C4-2B (cell line): ENCODE measurements around the gene TPSAB1.

Experiments
- H3K27ac ChIP-seq: fragments of 450-650 bp; 2 replicates; pipeline ENCODE4 v1.5.1; 2017
- CTCF ChIP-seq: fragments of 450-650 bp; conservative IDR thresholded peaks from 2 replicates; pipeline ENCODE4 v1.5.1; 2017; ENCODE audit warnings: mild to moderate bottlenecking
- ZFX ChIP-seq: fragments of 450-650 bp; IDR thresholded peaks from 2 replicates; pipeline ENCODE4 v1.6.1; 2017

TPSAB1 gene

GRCh38 chr16:1276580-1276878 is 36.0 kb downstream of the TPSAB1 start:
- no peak overlapping the region for H3K27ac ChIP-seq
- no peak for TF ChIP-seq ZFX
- no peak for TF ChIP-seq CTCF

GRCh38 chr16:1277151-1277598 is 36.7 kb downstream of the TPSAB1 start:
- TF ChIP-seq ZFX (no peak), CTCF (no peak)
- H3K27ac ChIP-seq: no peak overlapping the region

GRCh38 chr16:1277617-1278282 is 37.2 kb downstream of the TPSAB1 start:
- TF ChIP-seq CTCF: no peak
- TF ChIP-seq ZFX: no peak
- no peak overlapping the region for H3K27ac ChIP-seq

GRCh38 chr16:1278477-1278876 is 38.0 kb downstream of the TPSAB1 start:
- no peak overlapping the region for H3K27ac ChIP-seq
- no peak for TF ChIP-seq CTCF
- no peak for TF ChIP-seq ZFX

GRCh38 chr16:1279081-1279944 is 38.8 kb downstream of the TPSAB1 start:
- H3K27ac ChIP-seq: no peak overlapping the region
- TF ChIP-seq CTCF (no peak), ZFX (no peak)

GRCh38 chr16:1279945-1280589 is 39.6 kb downstream of the TPSAB1 start:
- no peak overlapping the region for H3K27ac ChIP-seq
- TF ChIP-seq CTCF (no peak), ZFX (no peak)

- H3K27ac ChIP-seq: no peak overlapping the region
- no peak for TF ChIP-seq CTCF
- no peak for TF ChIP-seq ZFX
Observed at GRCh38 chr16:1280783-1281182, 40.3 kb downstream of the TPSAB1 start.
